HG03520 (cell line): ENCODE measurements around the gene MPPED1.

ENCODE experiments used
- ATAC-seq: cut with Tn5 transposase; IDR thresholded peaks from one replicate; pipeline ENCODE4 v1.9.1; 2021; ENCODE audit warnings: mild to moderate bottlenecking, moderate library complexity; ENCODE audit not compliant: unreplicated experiment

MPPED1 gene

GRCh38 chr22:43428005-43428485 is 16.2 kb downstream of the MPPED1 start:
- no peak for ATAC-seq

- ATAC-seq, result no peak
Observed at GRCh38 chr22:43428521-43428920, 16.7 kb downstream of the MPPED1 start.

- no peak for ATAC-seq
Observed at GRCh38 chr22:43429426-43429825, 17.6 kb downstream of the MPPED1 start.

DNA sequence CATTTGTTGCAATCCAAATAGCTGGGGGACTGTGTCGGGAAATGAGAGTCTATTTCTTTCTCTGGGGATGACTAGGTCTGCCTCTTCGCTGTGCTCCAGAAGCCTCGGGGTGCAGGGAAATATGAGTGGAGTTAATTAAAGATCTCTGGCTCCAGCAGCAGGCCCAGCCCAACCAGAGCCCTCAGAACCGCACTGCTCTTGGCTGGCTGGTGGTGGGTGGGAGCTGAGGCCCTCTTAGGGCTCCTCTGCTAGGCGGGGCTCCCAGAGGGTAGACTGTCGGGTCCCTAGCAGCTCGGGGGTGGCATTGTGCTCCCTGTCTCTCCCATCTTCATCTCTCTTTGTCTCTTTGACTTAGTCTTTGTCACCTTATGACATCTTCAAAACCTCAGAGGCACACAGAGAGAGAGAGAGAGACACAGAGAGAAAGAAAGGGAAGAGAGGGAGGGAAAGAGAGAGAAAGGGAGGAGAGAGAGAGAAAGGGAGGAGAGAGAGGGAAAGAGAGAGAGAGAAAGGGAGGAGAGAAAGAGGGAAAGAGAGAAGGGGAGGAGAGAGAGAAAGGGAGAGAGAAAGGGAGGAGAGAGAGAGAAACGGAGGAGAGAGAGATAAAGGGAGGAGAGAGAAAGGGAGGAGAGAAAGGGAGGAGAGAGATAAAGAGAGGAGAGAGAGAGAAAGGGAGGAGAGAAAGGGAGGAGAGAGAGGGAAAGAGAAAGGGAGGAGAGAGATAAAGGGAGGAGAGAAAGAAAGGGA is 20.2 kb downstream of the MPPED1 start:
- no peak for ATAC-seq

DNA sequence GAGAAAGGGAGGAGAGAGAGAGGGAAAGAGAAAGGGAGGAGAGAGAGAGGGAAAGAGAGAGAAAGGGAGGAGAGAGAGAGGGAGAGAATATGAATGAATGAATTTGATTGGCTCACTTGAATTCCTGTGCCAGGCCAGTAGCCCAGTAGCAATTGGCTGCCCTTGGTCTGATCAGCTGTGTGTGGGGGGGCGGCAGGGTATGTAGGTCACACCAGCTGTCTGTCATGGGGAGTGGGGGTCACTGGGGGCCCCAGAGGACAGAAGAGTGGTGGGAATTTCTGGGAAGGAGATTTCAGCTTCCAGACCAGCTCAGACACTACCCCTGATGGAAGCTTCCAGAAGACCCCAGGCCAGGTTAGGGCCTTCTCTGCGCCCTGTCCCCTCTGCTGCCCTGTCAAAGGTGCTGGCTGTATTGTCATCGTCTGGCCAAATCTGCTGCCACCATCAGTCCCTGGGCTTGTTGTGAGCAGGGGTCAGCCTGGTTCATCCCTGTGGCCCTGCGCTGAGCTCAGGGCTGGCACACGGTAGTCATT is 21.1 kb downstream of the MPPED1 start:
- no peak for ATAC-seq

- no peak for ATAC-seq
Observed at GRCh38 chr22:43433451-43434274, 21.8 kb downstream of the MPPED1 start.

GRCh38 chr22:43434275-43434927 is 22.6 kb downstream of the MPPED1 start:
- no peak for ATAC-seq

GRCh38 chr22:43434928-43435311 is 23.1 kb downstream of the MPPED1 start:
- ATAC-seq, result no peak

GRCh38 chr22:43435851-43436811 is 24.3 kb downstream of the MPPED1 start:
- ATAC-seq, result no peak

- no peak for ATAC-seq
Observed at GRCh38 chr22:43436868-43437267, 25.1 kb downstream of the MPPED1 start.

DNA sequence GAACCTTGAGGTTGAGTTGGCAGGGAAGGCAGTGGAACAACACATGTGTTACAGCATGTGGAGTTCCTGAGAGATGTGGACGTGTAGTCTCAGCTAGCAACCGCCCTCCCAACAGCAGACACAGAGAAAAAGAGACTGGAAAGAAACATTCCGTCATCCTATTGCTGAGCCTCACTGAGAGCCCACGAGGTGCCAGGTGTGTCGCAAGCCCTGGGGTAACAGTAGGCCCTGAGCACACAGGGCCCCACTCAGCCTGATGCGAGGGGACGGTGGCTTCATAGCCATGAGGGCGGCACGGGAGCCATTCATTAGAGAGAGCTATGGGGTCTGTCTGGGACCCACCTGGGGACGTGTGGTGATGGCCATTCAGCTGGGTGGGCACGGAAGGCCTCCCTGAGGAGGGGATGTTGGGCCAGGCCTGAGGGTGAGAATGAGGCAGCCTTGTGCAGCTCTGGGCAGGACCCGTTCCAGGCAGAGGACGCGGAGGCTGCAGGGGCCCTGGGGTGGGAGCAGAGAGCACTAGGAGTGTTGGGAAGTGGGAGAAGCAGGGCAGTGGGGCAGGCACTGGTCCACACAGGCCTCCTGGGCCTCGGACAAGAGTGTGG is 26.2 kb downstream of the MPPED1 start:
- no peak for ATAC-seq

- ATAC-seq, result no peak
Observed at GRCh38 chr22:43438666-43439347, 27.0 kb downstream of the MPPED1 start.

DNA sequence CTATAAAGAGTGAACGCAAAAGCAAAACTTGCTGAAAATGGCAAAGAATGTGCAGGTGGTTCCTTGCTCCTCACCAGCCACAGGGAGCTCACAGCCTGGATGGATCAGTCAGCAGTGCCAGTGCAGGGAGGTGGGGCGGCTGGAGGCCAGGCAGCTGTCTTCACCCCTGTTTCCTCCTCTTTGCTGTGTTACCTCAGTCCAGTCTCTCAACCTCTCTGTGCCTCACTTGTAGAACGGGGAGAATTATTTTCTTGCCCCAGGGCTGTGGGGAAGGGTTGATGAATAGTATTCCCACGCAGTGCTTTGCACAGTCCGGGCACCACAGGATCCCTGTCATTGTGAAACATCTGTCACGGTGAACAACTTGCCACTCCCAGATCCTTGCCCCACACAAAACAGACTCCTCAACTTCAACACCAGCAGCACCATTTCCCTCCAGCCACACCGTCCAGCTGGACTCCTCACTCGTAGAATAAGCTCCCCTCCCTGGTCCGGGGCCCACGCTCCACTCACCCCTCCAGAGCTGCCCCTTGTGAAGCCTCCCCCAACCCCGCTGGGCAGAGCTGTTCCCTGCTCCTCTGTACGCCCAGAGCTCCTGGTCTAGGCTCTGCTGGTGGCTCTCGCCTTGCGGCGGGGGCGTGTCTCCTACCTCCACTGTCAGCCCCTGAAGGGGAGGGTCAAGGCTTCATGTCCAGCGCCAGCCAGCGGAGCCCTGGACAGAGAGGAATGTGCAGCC is 27.7 kb downstream of the MPPED1 start:
- ATAC-seq, result no peak

GRCh38 chr22:43440104-43440387 is 28.2 kb downstream of the MPPED1 start:
- ATAC-seq, result no peak

- ATAC-seq, result no peak
Observed at GRCh38 chr22:43440556-43440955, 28.7 kb downstream of the MPPED1 start.

DNA sequence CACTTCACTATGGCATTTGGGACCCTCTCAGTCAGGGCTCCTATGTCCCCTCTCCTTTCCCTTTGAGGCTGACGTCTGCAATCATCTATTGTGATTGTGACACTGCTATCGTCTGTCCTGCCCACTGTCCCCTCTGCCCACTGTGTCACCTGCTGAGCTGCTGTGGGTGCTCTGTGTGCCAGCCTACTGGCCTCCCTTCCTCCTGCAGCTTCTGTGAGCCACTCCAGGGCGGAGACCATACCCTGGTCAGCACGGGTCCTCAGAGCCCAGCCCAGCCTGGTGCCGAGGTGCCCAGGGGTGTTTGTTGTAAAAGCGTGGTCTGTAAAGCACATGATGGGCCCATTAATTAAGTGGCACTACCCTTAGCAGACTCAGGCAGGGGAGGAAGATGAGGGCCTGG is 29.4 kb downstream of the MPPED1 start:
- no peak for ATAC-seq

- no peak for ATAC-seq
Observed at GRCh38 chr22:43441751-43442150, 29.9 kb downstream of the MPPED1 start.

- ATAC-seq, result no peak
Observed at GRCh38 chr22:43442386-43443151, 30.8 kb downstream of the MPPED1 start.
